Esophagus squamous epithelium (tissue), 4 donors: ENCODE data around the gene NMUR1.

Source experiments
- CTCF ChIP-seq, 6 experiments: fragments of 450-650 bp in 4 of 6; fragments of 200-600 bp in 2 of 6; sonication (generic) in 2 of 6; IDR thresholded peaks; one replicate each; pipeline ENCODE4 v1.5.1; 2016 to 2019; ENCODE audit warnings: antibody characterized with exemption in 6 of 6, mild to moderate bottlenecking in 4 of 6, moderate library complexity in 4 of 6
- POLR2A ChIP-seq, 4 donors: fragments of 450-650 bp; IDR thresholded peaks; one replicate each; pipeline ENCODE4 v1.6.1; 2017; ENCODE audit warnings: antibody characterized with exemption in 4 of 4, mild to moderate bottlenecking in 4 of 4, moderate library complexity in 3 of 4

GRCh38 chr2:231548752-231549151 is 18.5 kb upstream of the NMUR1 start:
- no peak for TF ChIP-seq POLR2A (IDR thresholded peaks at IDR 0.05)
- TF ChIP-seq CTCF (IDR thresholded peaks at IDR 0.05) = no peak
